Gastroesophageal sphincter (tissue), 3 donors: Measurements from ENCODE around the gene RNF38.

Source experiments
- CTCF ChIP-seq, 4 experiments: fragments of 200-600 bp in 2 of 4; fragments of 450-650 bp in 2 of 4; sonication (generic) in 1 of 4; IDR thresholded peaks; one replicate each; pipeline ENCODE4 v1.5.1; 2017 to 2019; ENCODE audit warnings: antibody characterized with exemption in 4 of 4, mild to moderate bottlenecking in 2 of 4, moderate library complexity in 2 of 4
- POLR2A ChIP-seq, 2 donors: fragments of 450-650 bp; IDR thresholded peaks; one replicate each; pipeline ENCODE4 v1.6.1; 2017; ENCODE audit warnings: antibody characterized with exemption in 2 of 2, mild to moderate bottlenecking in 2 of 2, moderate library complexity in 1 of 2

GRCh38 chr9:36364577-36364976, 35.5 kb downstream of the RNF38 start:
- TF ChIP-seq CTCF (IDR thresholded peaks at IDR 0.05) (no peak), POLR2A (IDR thresholded peaks at IDR 0.05) (no peak)
